ENCODE measurements around the gene RPS8. TPM values are rescaled to one million over a fixed set of nuclear protein-coding genes. Genes with fewer than 3 reads are reported as not detected.
"Not testable (repeated sequence)": the region's sequence is repeated elsewhere in the genome, so short reads cannot be mapped to it uniquely, and the experiment has no call there.

Gene RPS8
- total and polyA plus RNA-seq, 7 donors: 935 to 2,158 (median 1,193) TPM

DNA sequence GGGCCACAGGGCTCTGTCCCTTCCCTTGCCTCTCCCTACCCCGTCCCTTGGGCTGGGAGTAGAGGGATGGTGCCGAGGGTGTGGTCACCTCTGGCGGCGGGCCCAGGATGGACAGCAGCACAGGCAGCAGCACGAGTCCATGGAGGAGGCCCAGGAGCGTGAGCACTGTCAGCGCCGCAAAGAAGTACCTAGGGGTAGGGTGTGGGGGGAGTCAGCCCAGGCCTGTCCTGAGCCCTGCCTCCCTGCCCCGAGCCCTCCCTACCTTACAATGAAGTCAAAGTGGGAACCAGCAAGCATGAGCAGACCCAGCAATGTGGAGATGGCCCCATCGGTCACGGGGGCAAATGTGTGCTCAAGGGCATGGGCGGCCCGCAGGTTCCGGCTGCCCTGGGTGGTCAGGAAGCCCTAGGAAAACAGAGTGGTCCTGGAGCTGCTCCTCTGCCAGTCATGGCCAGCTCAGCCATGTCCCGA, 47.7 kb downstream of the RPS8 start:
- Histone ChIP-seq H3K9me3 (no peaks in the 10 kb centered on the region), H3K27me3 (ENCODE audit: insufficient read depth in 3 of 3, low read length in 2 of 3) (no peaks in the 10 kb centered on the region), H3K4me1 (no peaks in the 10 kb centered on the region), H3K36me3 (ENCODE audit: insufficient read depth in 1 of 2, low read depth in 1 of 2) (no peaks in the 10 kb centered on the region), H3K27ac (no peak overlapping the region), H3K4me3 (no peak overlapping the region)
- ATAC-seq (no peak), DNase-seq (peak in 1 of 2 donors; percentile 58)
- WGBS, 3 donors: 82 to 83% (median 83%) methylated on average over 14 to 15 of the region's 15 CpGs
- intact Hi-C loops (cut with DNase I): loop anchor here in 1 of 2 donors (5.0 kb wide), 1 partner anchor 36 kb away; the partner anchor contains the start of gene BEST4
- TF ChIP-seq CTCF (IDR thresholded peaks at IDR 0.05): no peak

DNA sequence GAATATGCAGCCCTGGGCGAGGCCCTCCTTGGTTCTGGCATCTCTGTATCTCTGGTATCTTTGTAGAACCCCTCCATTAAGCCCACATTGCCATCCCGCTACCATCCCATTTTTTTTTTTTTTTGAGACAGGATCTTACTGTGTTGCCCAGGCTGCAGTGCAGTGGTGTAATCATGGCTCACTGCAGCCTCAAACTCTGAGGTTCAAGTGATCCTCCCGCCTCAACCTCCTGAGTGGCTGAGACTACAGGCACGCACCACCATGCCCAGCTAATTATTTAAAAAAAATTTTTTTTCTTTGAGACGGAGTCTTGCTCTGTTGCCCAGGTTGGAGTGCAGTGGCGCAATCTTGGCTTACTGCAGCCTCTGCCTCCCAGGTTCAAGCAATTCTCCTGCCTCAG, 49.1 kb downstream of the RPS8 start:
- not testable (repeated sequence) for H3K4me3 ChIP-seq; H3K9me3 ChIP-seq; ATAC-seq; H3K27me3 ChIP-seq (ENCODE audit: insufficient read depth in 3 of 3, low read length in 2 of 3); H3K36me3 ChIP-seq (ENCODE audit: insufficient read depth in 1 of 2, low read depth in 1 of 2); H3K27ac ChIP-seq; H3K4me1 ChIP-seq
- intact Hi-C loops (cut with DNase I): loop anchor here in 1 of 2 donors (5.0 kb wide), 1 partner anchor 37 kb away; the partner anchor contains the start of gene BEST4
- peak in 1 of 2 donors; percentile 13 for DNase-seq
- WGBS, 3 donors: 89 to 97% (median 93%) methylated on average over 6 of the region's 6 CpGs

GRCh38 chr1:44826375-44827196, 51.2 kb downstream of the RPS8 start:
- Histone ChIP-seq H3K27ac (no peak overlapping the region), H3K4me1 (no peaks in the 10 kb centered on the region), H3K27me3 (ENCODE audit: insufficient read depth in 3 of 3, low read length in 2 of 3) (no peaks in the 10 kb centered on the region), H3K36me3 (ENCODE audit: insufficient read depth in 1 of 2, low read depth in 1 of 2) (no peaks in the 10 kb centered on the region), H3K9me3 (no peaks in the 10 kb centered on the region), H3K4me3 (no peak overlapping the region)
- no peak for TF ChIP-seq CTCF (IDR thresholded peaks at IDR 0.05)
- intact Hi-C loops (cut with DNase I): no loop called here
- ATAC-seq (peak; percentile 27 to 56 (median 30)), DNase-seq (peak; percentile 67 to 83)
- 69 to 70% (median 70%) methylated on average over 22 to 24 of the region's 24 CpGs for WGBS, 3 donors

- intact Hi-C loops (cut with DNase I): no loop called here
- DNase-seq (peak in 1 of 2 donors; percentile 52), ATAC-seq (peak in 1 of 4 donors; percentile 2)
- Histone ChIP-seq H3K27ac (no peak overlapping the region), H3K4me3 (no peak overlapping the region), H3K4me1 (no peaks in the 10 kb centered on the region), H3K27me3 (ENCODE audit: insufficient read depth in 3 of 3, low read length in 2 of 3) (no peaks in the 10 kb centered on the region), H3K9me3 (no peaks in the 10 kb centered on the region), H3K36me3 (ENCODE audit: insufficient read depth in 1 of 2, low read depth in 1 of 2) (no peaks in the 10 kb centered on the region)
- no peak for TF ChIP-seq CTCF (IDR thresholded peaks at IDR 0.05)
- 87 to 90% (median 89%) methylated on average over 28 of the region's 28 CpGs for WGBS, 3 donors
Measured at GRCh38 chr1:44827197-44828002, 52.1 kb downstream of the RPS8 start.
